NOMO-1 (cell line): ENCODE measurements around the gene KLHL22.

Source experiments
- DNase-seq, 2 experiments: peaks; one replicate each; lab custom pipeline; 2025; ENCODE audit not compliant: unreplicated experiment in 2 of 2; lab: John Stamatoyannopoulos, UW

KLHL22 gene

GRCh38 chr22:20434773-20435172 is 60.8 kb downstream of the KLHL22 start:
- no peak for DNase-seq

GRCh38 chr22:20434264-20434751 is 61.3 kb downstream of the KLHL22 start:
- no peak for DNase-seq

- no peak for DNase-seq
Measured at GRCh38 chr22:20433686-20434241, 61.8 kb downstream of the KLHL22 start.

GRCh38 chr22:20433191-20433590 is 62.4 kb downstream of the KLHL22 start:
- DNase-seq, result no peak

- no peak for DNase-seq
Measured at GRCh38 chr22:20432244-20432686, 63.3 kb downstream of the KLHL22 start.

- no peak for DNase-seq
Measured at GRCh38 chr22:20431511-20432192, 63.9 kb downstream of the KLHL22 start.

- DNase-seq, result peak; percentile 43 to 60
Measured at GRCh38 chr22:20430720-20431510, 64.7 kb downstream of the KLHL22 start.

- peak; percentile 17 to 22 for DNase-seq
Measured at GRCh38 chr22:20430101-20430719, 65.4 kb downstream of the KLHL22 start.

- DNase-seq, result peak; percentile 34 to 58
Measured at GRCh38 chr22:20429254-20430100, 66.1 kb downstream of the KLHL22 start.

- no peak for DNase-seq
Measured at GRCh38 chr22:20428496-20429253, 66.9 kb downstream of the KLHL22 start.

GRCh38 chr22:20427945-20428417 is 67.6 kb downstream of the KLHL22 start:
- no peak for DNase-seq

GRCh38 chr22:20427104-20427944 is 68.3 kb downstream of the KLHL22 start:
- no peak for DNase-seq

GRCh38 chr22:20426259-20426615 is 69.4 kb downstream of the KLHL22 start:
- DNase-seq, result no peak

GRCh38 chr22:20425566-20426258 is 69.9 kb downstream of the KLHL22 start:
- no peak for DNase-seq

GRCh38 chr22:20424932-20425565 is 70.5 kb downstream of the KLHL22 start:
- DNase-seq, result no peak

- no peak for DNase-seq
Measured at GRCh38 chr22:20424568-20424931, 71.0 kb downstream of the KLHL22 start.

- DNase-seq, result no peak
Measured at GRCh38 chr22:20423906-20424551, 71.6 kb downstream of the KLHL22 start.
